ENCODE measurements around the gene NELL1.

GRCh38 chr11:21495879-21496278 lies 826.5 kb downstream of the NELL1 start:
- TF ChIP-seq CTCF (IDR thresholded peaks at IDR 0.05; ENCODE audit: low read depth, low read length, poor library complexity, severe bottlenecking): no peak
- TF ChIP-seq EZH2phosphoT487 (IDR thresholded peaks at IDR 0.05; ENCODE audit: borderline replicate concordance, low read length): no peak
